Loucy (cell line): ENCODE results near the gene EIF2A.

Experiments
- EZH2phosphoT487 ChIP-seq: fragments of 200-600 bp; IDR thresholded peaks from 2 replicates; pipeline ENCODE4 v1.6.1; 2018; ENCODE audit warnings: antibody characterized with exemption, mild to moderate bottlenecking, moderate library complexity, borderline replicate concordance
- TF ChIP-seq, protein P1 (sequence below): fragments of 200-600 bp; sonication (generic); conservative IDR thresholded peaks from 2 replicates; pipeline ENCODE4 v1.5.1; 2014; ENCODE audit warnings: mild to moderate bottlenecking, antibody characterized with exemption, low read length

DNA sequence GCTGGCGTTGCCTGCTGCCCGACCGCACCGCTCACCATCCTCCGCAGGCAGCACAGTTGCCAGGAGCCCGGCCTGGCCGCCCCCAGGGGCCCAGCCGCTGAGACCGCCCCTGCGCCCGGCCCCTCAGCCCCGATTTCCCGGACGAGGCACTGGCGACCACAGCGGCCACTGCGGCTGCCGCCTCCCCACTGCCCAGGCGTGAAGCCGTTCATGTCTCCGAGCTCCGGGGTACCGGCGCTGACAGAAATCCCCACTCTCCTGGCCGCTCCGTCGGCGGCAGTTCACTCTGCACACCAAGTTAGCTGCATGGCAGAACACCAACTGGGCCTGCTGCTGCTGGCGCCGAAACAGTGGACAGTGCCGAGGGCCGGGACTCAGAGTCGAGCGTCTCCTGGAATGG is 65.1 kb downstream of the EIF2A start:
- TF ChIP-seq, protein P1, sequence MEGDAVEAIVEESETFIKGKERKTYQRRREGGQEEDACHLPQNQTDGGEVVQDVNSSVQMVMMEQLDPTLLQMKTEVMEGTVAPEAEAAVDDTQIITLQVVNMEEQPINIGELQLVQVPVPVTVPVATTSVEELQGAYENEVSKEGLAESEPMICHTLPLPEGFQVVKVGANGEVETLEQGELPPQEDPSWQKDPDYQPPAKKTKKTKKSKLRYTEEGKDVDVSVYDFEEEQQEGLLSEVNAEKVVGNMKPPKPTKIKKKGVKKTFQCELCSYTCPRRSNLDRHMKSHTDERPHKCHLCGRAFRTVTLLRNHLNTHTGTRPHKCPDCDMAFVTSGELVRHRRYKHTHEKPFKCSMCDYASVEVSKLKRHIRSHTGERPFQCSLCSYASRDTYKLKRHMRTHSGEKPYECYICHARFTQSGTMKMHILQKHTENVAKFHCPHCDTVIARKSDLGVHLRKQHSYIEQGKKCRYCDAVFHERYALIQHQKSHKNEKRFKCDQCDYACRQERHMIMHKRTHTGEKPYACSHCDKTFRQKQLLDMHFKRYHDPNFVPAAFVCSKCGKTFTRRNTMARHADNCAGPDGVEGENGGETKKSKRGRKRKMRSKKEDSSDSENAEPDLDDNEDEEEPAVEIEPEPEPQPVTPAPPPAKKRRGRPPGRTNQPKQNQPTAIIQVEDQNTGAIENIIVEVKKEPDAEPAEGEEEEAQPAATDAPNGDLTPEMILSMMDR: no peak
- TF ChIP-seq EZH2phosphoT487: no peak
